A673 (cell line): Measurements from ENCODE around the gene ZDHHC6. TPM values are rescaled to one million over a fixed set of nuclear protein-coding genes. Genes with fewer than 3 reads are reported as not detected.

Experiments used
- BruUV-seq: library from RNA; stranded (reverse); fragments of 400-500 nt; replicated peaks from 2 replicates; lab custom pipeline; 2021; lab: Mats Ljungman, UMichigan
- CTCF ChIA-PET: fragments of 300-600 bp; sonication (Branson Sonifier 250); formaldehyde crosslinking; loops from one replicate; lab custom pipeline; 2022; ENCODE audit warnings: antibody characterized with exemption; lab: Charles Lee
- POLR2A ChIA-PET: fragments of 300-600 bp; sonication (Branson Sonifier 250); formaldehyde crosslinking; loops from one replicate; lab custom pipeline; 2022; ENCODE audit warnings: antibody characterized with exemption; ENCODE audit not compliant: low non-redundant PET; lab: Charles Lee
- DNase-seq: peaks from one replicate; pipeline ENCODE4 v3.0.0-alpha.2; 2015; ENCODE audit warnings: low spot score
- H3K27ac ChIP-seq: fragments of 200-600 bp; sonication (generic); 2 replicates; pipeline ENCODE4 v1.5.1; 2016; ENCODE audit warnings: mixed run types, low read depth, mild to moderate bottlenecking, mixed read lengths, antibody characterized with exemption, low read length; ENCODE audit not compliant: poor library complexity, severe bottlenecking
- H3K27me3 ChIP-seq: fragments of 200-600 bp; sonication (generic); replicated peaks from 2 replicates; pipeline ENCODE4 v1.6.1; 2017; ENCODE audit warnings: mixed run types, low read depth, mild to moderate bottlenecking, mixed read lengths, antibody characterized with exemption, low read length; ENCODE audit not compliant: insufficient read depth, poor library complexity
- H3K36me3 ChIP-seq: fragments of 200-600 bp; sonication (generic); 2 replicates; pipeline ENCODE4 v1.6.1; 2016; ENCODE audit warnings: mixed run types, mild to moderate bottlenecking, mixed read lengths, antibody characterized with exemption, low read length; ENCODE audit not compliant: insufficient read depth, poor library complexity, severe bottlenecking
- H3K4me1 ChIP-seq: fragments of 200-600 bp; sonication (generic); 2 replicates; pipeline ENCODE4 v1.6.1; 2017; ENCODE audit warnings: mixed run types, mild to moderate bottlenecking, mixed read lengths, antibody characterized with exemption, low read length; ENCODE audit not compliant: insufficient read depth, poor library complexity, severe bottlenecking
- H3K4me3 ChIP-seq: fragments of 200-600 bp; sonication (generic); 2 replicates; pipeline ENCODE4 v1.5.1; 2016; ENCODE audit warnings: low read depth, mixed run types, mild to moderate bottlenecking, mixed read lengths, low read length; ENCODE audit not compliant: poor library complexity, severe bottlenecking
- H3K9me3 ChIP-seq: fragments of 200-600 bp; sonication (generic); 2 replicates; pipeline ENCODE4 v1.6.1; 2016; ENCODE audit warnings: mixed run types, low read depth, mild to moderate bottlenecking, mixed read lengths, antibody characterized with exemption, low read length; ENCODE audit not compliant: poor library complexity, severe bottlenecking
- CTCF ChIP-seq: fragments of 300-800, 200-600 bp; sonication (generic); conservative IDR thresholded peaks from 2 replicates; pipeline ENCODE4 v1.5.1; 2017; ENCODE audit warnings: low read depth, mild to moderate bottlenecking, antibody characterized with exemption, low read length, moderate library complexity, mixed read lengths
- EZH2 ChIP-seq: fragments of 200-600 bp; sonication (generic); IDR thresholded peaks from 2 replicates; pipeline ENCODE4 v1.6.1; 2017; ENCODE audit warnings: borderline replicate concordance, low read depth, mild to moderate bottlenecking, mixed read lengths, antibody characterized with exemption, low read length; ENCODE audit not compliant: poor library complexity, severe bottlenecking
- intact Hi-C: fragments of 100-400 bp; cut with micrococcal nuclease; formaldehyde crosslinking; loops from one replicate; pipeline ENCODE4 v1.10.0; 2022; ENCODE audit not compliant: unreplicated experiment
- total RNA-seq: library from RNA; stranded (reverse); gene quantifications from 2 replicates; pipeline ENCODE4 v1.2.3, GENCODE V29; 2021

ZDHHC6 gene
- total RNA-seq, 1 experiment from 2014 or later = 38.8 TPM

GRCh38 chr10:112446055-112446854 lies 459 bp downstream of the ZDHHC6 start:
- Histone ChIP-seq H3K27ac (peak overlapping the region; percentile 98), H3K27me3 (no peaks in the 10 kb centered on the region), H3K4me1 (peaks cover 5% of the 10 kb centered on the region), H3K36me3 (peaks cover 23% of the 10 kb centered on the region), H3K4me3 (peak overlapping the region; percentile 91), H3K9me3 (no peaks in the 10 kb centered on the region)
- TF ChIP-seq CTCF (no peak), EZH2 (no peak)
- BruUV-seq = no TSS peak
- peak; percentile 2 for DNase-seq
- intact Hi-C loops = no loop called here
- POLR2A ChIA-PET = no interaction called here
- CTCF ChIA-PET = interaction anchor here (1.0 kb wide), 1 partner anchor 26 kb away, joined by 3 read pairs; no protein-coding TSS in a partner anchor

GRCh38 chr10:112442063-112442462 lies 4.7 kb downstream of the ZDHHC6 start:
- intact Hi-C loops = no loop called here
- peaks cover 27% of the 10 kb centered on the region for H3K36me3 ChIP-seq
- no TSS peak for BruUV-seq

GRCh38 chr10:112441520-112441919 lies 5.2 kb downstream of the ZDHHC6 start:
- intact Hi-C loops = no loop called here
- Histone ChIP-seq H3K27ac (no peak overlapping the region), H3K4me3 (no peak overlapping the region), H3K36me3 (peaks cover 27% of the 10 kb centered on the region), H3K9me3 (no peaks in the 10 kb centered on the region), H3K4me1 (no peaks in the 10 kb centered on the region), H3K27me3 (no peaks in the 10 kb centered on the region)
- TF ChIP-seq CTCF (no peak), EZH2 (no peak)
- CTCF ChIA-PET = no interaction called here
- no peak for DNase-seq
- POLR2A ChIA-PET = no interaction called here
- BruUV-seq = no TSS peak

More at GRCh38 chr10:112442063-112442462, 4.7 kb downstream of the ZDHHC6 start:
- Histone ChIP-seq H3K27me3 (no peaks in the 10 kb centered on the region), H3K4me1 (no peaks in the 10 kb centered on the region), H3K9me3 (no peaks in the 10 kb centered on the region), H3K27ac (no peak overlapping the region), H3K4me3 (no peak overlapping the region)
- CTCF ChIA-PET = no interaction called here
- POLR2A ChIA-PET = no interaction called here
- TF ChIP-seq CTCF (no peak), EZH2 (no peak)
- DNase-seq = no peak
